IMR-90 (cell line): ENCODE data around the gene TUB. TPM values are rescaled to one million over a fixed set of nuclear protein-coding genes. Genes with fewer than 3 reads are reported as not detected.

Source experiments
- ATAC-seq: fragments of 200-7000 bp; cut with Tn5 transposase; 2 replicates; pipeline ENCODE4 v1.9.1; 2020; ENCODE audit warnings: low read depth, mild to moderate bottlenecking, moderate library complexity
- BruUV-seq: library from RNA; stranded (reverse); fragments of 400-500 nt; replicated peaks from 2 replicates; lab custom pipeline; 2021; lab: Mats Ljungman, UMichigan
- CTCF ChIA-PET: fragments of 300-600 bp; formaldehyde crosslinking; extraction: SDS; loops from one replicate; lab custom pipeline; 2021; ENCODE audit warnings: antibody characterized with exemption; lab: Yijun Ruan, JAX
- POLR2A ChIA-PET: fragments of 300-600 bp; sonication (Branson Sonifier 250); formaldehyde crosslinking; loops from one replicate; lab custom pipeline; 2022; ENCODE audit warnings: antibody characterized with exemption; ENCODE audit not compliant: unreplicated experiment; lab: Charles Lee
- DNase-seq: peaks from one replicate; pipeline ENCODE4 v3.0.0; 2013
- H2AFZ ChIP-seq: replicated peaks from 2 replicates; pipeline ENCODE3; 2013; ENCODE audit warnings: low read length, mild to moderate bottlenecking; ENCODE audit not compliant: poor library complexity
- H2AK5ac ChIP-seq: 2 replicates; pipeline ENCODE4 v1.6.1; 2013; ENCODE audit warnings: low read depth, low read length, inconsistent platforms
- H2AK9ac ChIP-seq: replicated peaks from 2 replicates; pipeline ENCODE3; 2013; ENCODE audit warnings: mild to moderate bottlenecking, low read depth, low read length, moderate library complexity; ENCODE audit not compliant: poor library complexity
- H2BK120ac ChIP-seq: 2 replicates; pipeline ENCODE4 v1.6.1; 2013; ENCODE audit warnings: low read depth, low read length, inconsistent platforms
- H2BK15ac ChIP-seq: 3 replicates; pipeline ENCODE4 v1.6.1; 2013; ENCODE audit warnings: low read depth, low read length, inconsistent platforms
- H2BK20ac ChIP-seq: 2 replicates; pipeline ENCODE4 v1.6.1; 2013; ENCODE audit warnings: low read depth, mild to moderate bottlenecking, inconsistent platforms, low read length, moderate library complexity
- H2BK5ac ChIP-seq: 2 replicates; pipeline ENCODE4 v1.6.1; 2013; ENCODE audit warnings: mild to moderate bottlenecking, low read depth, low read length, inconsistent platforms; ENCODE audit not compliant: poor library complexity, severe bottlenecking
- H3K14ac ChIP-seq: replicated peaks from 2 replicates; pipeline ENCODE4 v1.6.1; 2013; ENCODE audit warnings: low read depth, low read length, inconsistent platforms
- H3K18ac ChIP-seq: 2 replicates; pipeline ENCODE4 v1.6.1; 2013; ENCODE audit warnings: low read depth, low read length, control low read depth
- H3K23ac ChIP-seq: 2 replicates; pipeline ENCODE4 v1.6.1; 2013; ENCODE audit warnings: low read depth, low read length, inconsistent platforms
- H3K27ac ChIP-seq: 2 replicates; pipeline ENCODE4 v1.5.1; 2013; ENCODE audit warnings: mild to moderate bottlenecking, control low read depth, low read length; ENCODE audit not compliant: insufficient read depth
- H3K27me3 ChIP-seq: 2 replicates; pipeline ENCODE4 v1.6.1; 2013; ENCODE audit warnings: low read length; ENCODE audit not compliant: control insufficient read depth, insufficient read depth
- H3K36me3 ChIP-seq: 2 replicates; pipeline ENCODE4 v1.6.1; 2013; ENCODE audit warnings: low read length, mixed read lengths; ENCODE audit not compliant: control insufficient read depth, insufficient read depth
- H3K4ac ChIP-seq: 2 replicates; pipeline ENCODE4 v1.6.1; 2013; ENCODE audit warnings: low read depth, low read length, inconsistent platforms
- H3K4me1 ChIP-seq: 2 replicates; pipeline ENCODE4 v1.6.1; 2013; ENCODE audit warnings: low read length, mixed read lengths; ENCODE audit not compliant: control insufficient read depth, insufficient read depth
- H3K4me2 ChIP-seq: 2 replicates; pipeline ENCODE4 v1.6.1; 2013; ENCODE audit warnings: low read depth, mild to moderate bottlenecking, control low read depth, low read length, moderate library complexity
- H3K4me3 ChIP-seq: 2 replicates; pipeline ENCODE4 v1.5.1; 2013; ENCODE audit warnings: low read depth, mild to moderate bottlenecking, control low read depth, low read length, moderate library complexity; ENCODE audit not compliant: insufficient read depth
- H3K56ac ChIP-seq: 2 replicates; pipeline ENCODE4 v1.6.1; 2013; ENCODE audit warnings: low read length, inconsistent platforms; ENCODE audit not compliant: insufficient read depth; ENCODE audit errors: extremely low read depth
- H3K79me1 ChIP-seq, 2 experiments: 2 replicates each; pipeline ENCODE4 v1.6.1; 2013; ENCODE audit warnings: low read length in 2 of 2, inconsistent platforms in 1 of 2, low read depth in 1 of 2
- H3K9ac ChIP-seq: 2 replicates; pipeline ENCODE4 v1.6.1; 2013; ENCODE audit warnings: low read depth, low read length, control low read depth
- H3K9me1 ChIP-seq: 2 replicates; pipeline ENCODE4 v1.6.1; 2013; ENCODE audit warnings: low read length, inconsistent platforms; ENCODE audit not compliant: insufficient read depth
- H3K9me3 ChIP-seq: 2 replicates; pipeline ENCODE4 v1.6.1; 2013; ENCODE audit warnings: low read length; ENCODE audit not compliant: control insufficient read depth, insufficient read depth
- H4K20me1 ChIP-seq: 2 replicates; pipeline ENCODE4 v1.6.1; 2013; ENCODE audit warnings: low read length, inconsistent platforms; ENCODE audit not compliant: insufficient read depth
- H4K5ac ChIP-seq: 2 replicates; pipeline ENCODE4 v1.6.1; 2013; ENCODE audit warnings: mild to moderate bottlenecking, low read depth, low read length, control low read depth
- H4K8ac ChIP-seq, 2 experiments: 2 replicates each; pipeline ENCODE4 v1.6.1; 2013; ENCODE audit warnings: low read depth in 2 of 2, low read length in 2 of 2, control low read depth in 1 of 2, inconsistent platforms in 1 of 2
- H4K91ac ChIP-seq: 2 replicates; pipeline ENCODE4 v1.6.1; 2013; ENCODE audit warnings: low read depth, low read length, inconsistent platforms; ENCODE audit not compliant: insufficient read depth
- BHLHE40 ChIP-seq: fragments of 150-350 bp; IDR thresholded peaks from 2 replicates; pipeline ENCODE4 v1.6.1; 2016; ENCODE audit warnings: mild to moderate bottlenecking, low read depth, low read length
- MXI1 ChIP-seq: IDR thresholded peaks from 2 replicates; pipeline ENCODE4 v1.6.1; 2012; ENCODE audit warnings: low read depth, mild to moderate bottlenecking, low read length, moderate library complexity, borderline replicate concordance
- WGBS, 2 experiments: methylation state at CpG; one replicate each; pipeline versions ENCODE4 v1.1.5 to v1.1.7; 2013; ENCODE audit warnings: missing lambda C conversion rate in 2 of 2; ENCODE audit not compliant: insufficient read length in 1 of 2; ENCODE audit errors: extremely low coverage in 2 of 2; 5-methylcytosine and 5-hydroxymethylcytosine counted together
- dilution Hi-C: fragments of 300-500 bp; cut with HindIII; formaldehyde crosslinking; loops from one replicate; pipeline ENCODE4 v1.14.3; 2018; ENCODE audit warnings: low sequenced_read_pairs; ENCODE audit not compliant: unreplicated experiment
- in situ Hi-C: fragments of 300-500 bp; cut with MboI; formaldehyde crosslinking; loops from 3 replicates; pipeline ENCODE4 v1.14.3; 2019; ENCODE audit warnings: low sequenced_read_pairs, inconsistent platforms, mixed read lengths
- intact Hi-C: fragments of 100-400 bp; cut with micrococcal nuclease; formaldehyde crosslinking; loops from 2 replicates; pipeline ENCODE4 v1.10.0; 2022
- polyA plus RNA-seq, 3 experiments: library from polyadenylated mRNA; depleted of rRNA; stranded (reverse); fragments of >200 nt; gene quantifications; 2 replicates each; pipeline ENCODE4 v1.2.3, GENCODE V29; 2012; ENCODE audit warnings: low replicate concordance in 1 of 3
- total RNA-seq: library from RNA; depleted of rRNA; stranded (reverse); fragments of >200 nt; gene quantifications from 2 replicates; pipeline ENCODE4 v1.2.3, GENCODE V29; 2012

TUB gene
- total and polyA plus RNA-seq, 2 of the 4 experiments (the other 2 are of a cell fraction), result 11.8 to 12.9 TPM

- intact Hi-C loops, result no loop called here
- Histone ChIP-seq H2BK5ac (no peak overlapping the region), H3K23ac (no peak overlapping the region), H3K18ac (no peak overlapping the region), H3K9ac (no peak overlapping the region), H4K8ac (no peak overlapping the region), H4K5ac (no peak overlapping the region), H3K56ac (no peak overlapping the region), H3K4me2 (no peak overlapping the region), H2AK9ac (no peak overlapping the region), H3K4ac (no peak overlapping the region), H4K91ac (no peak overlapping the region), H3K9me1 (peaks cover 5% of the 10 kb centered on the region; the same call in 1 of the 2 replicates), H3K9me3 (no peaks in the 10 kb centered on the region), H3K27me3 (peaks cover 3% of the 10 kb centered on the region; the same call in 1 of the 2 replicates), H2BK20ac (no peak overlapping the region), H3K4me3 (no peak overlapping the region), H3K4me1 (peaks cover 9% of the 10 kb centered on the region), H2BK15ac (no peak overlapping the region), H2AFZ (no peak overlapping the region), H2BK120ac (no peak overlapping the region), H3K79me1 (peaks cover 6 to 37% of the 10 kb centered on the region in 2 experiments; a peak in 2 of 4 replicates), H3K36me3 (no peaks in the 10 kb centered on the region), H2AK5ac (no peak overlapping the region), H4K20me1 (peaks cover 44% of the 10 kb centered on the region; the same call in 1 of the 2 replicates), H3K27ac (no peak overlapping the region), H3K14ac (no peak overlapping the region)
- BruUV-seq, result no TSS peak
- dilution Hi-C loops, result no loop called here
- POLR2A ChIA-PET, result no interaction called here
- WGBS, 2 experiments, result no CpG with 5 or more reads among the region's 1 CpG
- CTCF ChIA-PET, result no interaction called here
- DNase-seq (no peak), ATAC-seq (no peak)
- in situ Hi-C loops, result loop anchor here (25.0 kb wide), 1 partner anchor 397 kb away; no protein-coding TSS in a partner anchor
- TF ChIP-seq BHLHE40 (0 out of 2 replicates have a peak, but pooled peaks have one; percentile 9), MXI1 (no peak)
Observed at GRCh38 chr11:8083871-8084281, 2.9 kb downstream of the TUB start.
